HepG2 (cell line): ENCODE results near the gene INO80. TPM values are rescaled to one million over a fixed set of nuclear protein-coding genes. Genes with fewer than 3 reads are reported as not detected.

Experiments
- ATAC-seq: fragments of 200-7000 bp; cut with Tn5 transposase; 3 replicates; pipeline ENCODE4 v1.9.1; 2020; ENCODE audit warnings: mild to moderate bottlenecking, moderate library complexity
- BruUV-seq: library from RNA; stranded (reverse); fragments of 400-500 nt; replicated peaks from 2 replicates; lab custom pipeline; 2021; lab: Mats Ljungman, UMichigan
- CTCF ChIA-PET: fragments of 300-600 bp; formaldehyde crosslinking; extraction: SDS; loops from one replicate; lab custom pipeline; 2021; ENCODE audit warnings: low total read pairs, inconsistent platforms, low intra/inter-chr PET ratio; lab: Yijun Ruan, JAX
- POLR2A ChIA-PET: fragments of 350-600 bp; sonication (Branson Sonifier 250); formaldehyde crosslinking; loops from one replicate; lab custom pipeline; 2020; ENCODE audit warnings: antibody characterized with exemption, inconsistent platforms; lab: Yijun Ruan, JAX
- DNase-seq: peaks from one replicate; pipeline ENCODE4 v3.0.0-alpha.2; 2015; ENCODE audit warnings: low spot score
- FAIRE-seq: peaks from 3 replicates; lab custom pipeline; 2011; peaks lifted over from hg19 to GRCh38; lab: Jason Lieb, UNC
- H2AFZ ChIP-seq: one replicate; pipeline ENCODE4 v1.6.1; 2011; ENCODE audit warnings: low read length, inconsistent platforms
- H3K27ac ChIP-seq: fragments of 300-600 bp; 3 replicates; pipeline ENCODE4 v1.8.0; 2011; ENCODE audit warnings: mixed run types, mild to moderate bottlenecking, mixed read lengths, low read length, inconsistent platforms; ENCODE audit not compliant: insufficient read depth; ENCODE audit errors: extremely low read length
- H3K27me3 ChIP-seq, 2 experiments: fragments of 200-600 bp in 1 of 2; 2 replicates in 1 of 2; 3 replicates in 1 of 2; pipeline versions ENCODE4 v1.6.0 to v1.8.0; 2011; ENCODE audit warnings: low read length in 2 of 2, mild to moderate bottlenecking in 2 of 2, moderate library complexity in 2 of 2, inconsistent platforms in 1 of 2; ENCODE audit not compliant: insufficient read depth in 2 of 2, control insufficient read depth in 1 of 2
- H3K36me3 ChIP-seq, 2 experiments: fragments of 200-600 bp in 1 of 2; replicated peaks in 1 of 2; 2 replicates in 1 of 2; 3 replicates in 1 of 2; pipeline versions ENCODE4 v1.5.1 to v1.8.0; 2011; ENCODE audit warnings: low read length in 2 of 2, inconsistent platforms in 1 of 2; ENCODE audit not compliant: insufficient read depth in 2 of 2, control insufficient read depth in 1 of 2
- H3K4me1 ChIP-seq: 2 replicates; pipeline ENCODE4 v1.5.1; 2012; ENCODE audit warnings: low read length, inconsistent platforms; ENCODE audit not compliant: insufficient read depth
- H3K4me2 ChIP-seq: 2 replicates; pipeline ENCODE4 v1.6.0; 2011; ENCODE audit warnings: low read depth, low read length, inconsistent platforms
- H3K4me3 ChIP-seq, 3 experiments: fragments of 200-600 bp in 1 of 3; sonication (generic), shearing (Covaris generic) in 1 of 3; replicated peaks in 1 of 3; 2 replicates each; pipeline ENCODE4 v1.5.1; 2011 to 2016; ENCODE audit warnings: low read length in 3 of 3, inconsistent platforms in 2 of 3, low read depth in 2 of 3, mild to moderate bottlenecking in 2 of 3, control low read depth in 1 of 3, mixed read lengths in 1 of 3; ENCODE audit not compliant: insufficient read depth in 1 of 3
- H3K79me2 ChIP-seq: one replicate; pipeline ENCODE4 v1.6.1; 2011; ENCODE audit warnings: low read length, inconsistent platforms; ENCODE audit not compliant: insufficient read depth
- H3K9ac ChIP-seq: 2 replicates; pipeline ENCODE4 v1.6.0; 2011; ENCODE audit warnings: mild to moderate bottlenecking, low read depth, low read length, inconsistent platforms; ENCODE audit not compliant: insufficient read depth
- H3K9me3 ChIP-seq: 2 replicates; pipeline ENCODE4 v1.5.1; 2012; ENCODE audit warnings: mild to moderate bottlenecking, low read length
- H4K20me1 ChIP-seq: 2 replicates; pipeline ENCODE4 v1.6.0; 2011; ENCODE audit warnings: inconsistent platforms, mild to moderate bottlenecking, low read length, moderate library complexity; ENCODE audit not compliant: insufficient read depth
- AKAP8 ChIP-seq: sonication (generic); formaldehyde crosslinking; IDR thresholded peaks from 2 replicates; pipeline ENCODE4 v1.5.1; 2020; ENCODE audit warnings: mild to moderate bottlenecking, missing genetic modification reagents
- KDM5A ChIP-seq: fragments of 200-600 bp; sonication (generic); IDR thresholded peaks from 2 replicates; pipeline ENCODE4 v1.7.0; 2018; ENCODE audit warnings: antibody characterized with exemption, mild to moderate bottlenecking, low read length, borderline replicate concordance
- MIER3 ChIP-seq: IDR thresholded peaks from 2 replicates; pipeline ENCODE4 v1.6.1; 2016; ENCODE audit warnings: missing compliant biosample characterization, borderline replicate concordance
- MTF2 ChIP-seq: sonication (generic); formaldehyde crosslinking; IDR thresholded peaks from 2 replicates; pipeline ENCODE4 v1.5.0; 2020; ENCODE audit warnings: missing genetic modification reagents, borderline replicate concordance
- RAD21 ChIP-seq: fragments of 450-650 bp; formaldehyde crosslinking; IDR thresholded peaks from 2 replicates; pipeline ENCODE4 v1.5.0; 2020; ENCODE audit warnings: mild to moderate bottlenecking
- REST ChIP-seq, 2 experiments: IDR thresholded peaks; 2 replicates each; pipeline ENCODE4 v1.6.1; 2011 to 2012; ENCODE audit warnings: low read length in 2 of 2, borderline replicate concordance in 1 of 2, low read depth in 1 of 2, mild to moderate bottlenecking in 1 of 2, moderate library complexity in 1 of 2
- SCMH1 ChIP-seq: sonication (generic); formaldehyde crosslinking; IDR thresholded peaks from 2 replicates; pipeline ENCODE4 v1.9.0; 2021; ENCODE audit warnings: missing genetic modification reagents, mild to moderate bottlenecking, borderline replicate concordance
- ZBTB49 ChIP-seq: sonication (generic); formaldehyde crosslinking; IDR thresholded peaks from 2 replicates; pipeline ENCODE4 v1.4.0; 2020; ENCODE audit warnings: missing genetic modification reagents, borderline replicate concordance
- ZEB1 ChIP-seq: IDR thresholded peaks from 2 replicates; pipeline ENCODE4 v1.6.1; 2012; ENCODE audit warnings: mild to moderate bottlenecking, low read depth, inconsistent platforms; ENCODE audit not compliant: insufficient replicate concordance
- ZNF326 ChIP-seq: sonication (generic); formaldehyde crosslinking; IDR thresholded peaks from 2 replicates; pipeline ENCODE4 v1.4.0; 2020; ENCODE audit warnings: missing genetic modification reagents, borderline replicate concordance
- ZNF598 ChIP-seq: sonication (generic); formaldehyde crosslinking; IDR thresholded peaks from 2 replicates; pipeline ENCODE4 v1.5.1; 2020; ENCODE audit warnings: mild to moderate bottlenecking, missing genetic modification reagents, borderline replicate concordance
- ZNF709 ChIP-seq: sonication (generic); formaldehyde crosslinking; IDR thresholded peaks from 2 replicates; pipeline ENCODE4 v1.5.0; 2020; ENCODE audit warnings: mild to moderate bottlenecking, missing genetic modification reagents
- ZNF746 ChIP-seq: sonication (generic); formaldehyde crosslinking; IDR thresholded peaks from 2 replicates; pipeline ENCODE4 v1.8.0; 2022; ENCODE audit warnings: mild to moderate bottlenecking, missing genetic modification reagents
- WGBS: methylation state at CpG from one replicate; pipeline ENCODE4 v1.1.6; 2017; ENCODE audit warnings: low lambda C conversion rate; 5-methylcytosine and 5-hydroxymethylcytosine counted together
- in situ Hi-C: cut with HindIII; loops from 2 replicates; pipeline ENCODE4 v1.10.0; 2017; ENCODE audit warnings: low pct_unique_long_range_greater_than_20kb; ENCODE audit not compliant: extremely low pct_ligation_motif_present
- intact Hi-C: fragments of 100-400 bp; cut with micrococcal nuclease; formaldehyde crosslinking; loops from one replicate; pipeline ENCODE4 v1.10.0; 2022; ENCODE audit not compliant: unreplicated experiment
- polyA plus RNA-seq, 8 experiments: library from polyadenylated mRNA; depleted of rRNA in 3 of 8; stranded (reverse) in 7 of 8; unstranded in 1 of 8; fragments of >200 nt; fragmentation: Illumina TruSeq in 4 of 8; extraction: Trizol in 4 of 8; gene quantifications; 2 replicates each; pipeline versions ENCODE4 v1.2.1 to v1.2.3, GENCODE V29; 2011 to 2016; ENCODE audit warnings: low read depth in 4 of 8, missing spikeins in 1 of 8, mixed read lengths in 1 of 8; ENCODE audit not compliant: insufficient read depth in 1 of 8
- total RNA-seq, 5 experiments: library from RNA; depleted of rRNA; stranded (reverse); fragments of >200 nt; fragmentation: Illumina TruSeq; extraction: Trizol; gene quantifications; 2 replicates each; pipeline ENCODE4 v1.2.3, GENCODE V29; 2016; ENCODE audit warnings: low read depth in 1 of 5
- TF ChIP-seq, protein P1 (sequence below), 2 experiments: sonication (generic) in 1 of 2; formaldehyde crosslinking in 1 of 2; IDR thresholded peaks; 2 replicates each; pipeline versions ENCODE4 v1.4.0 to v1.6.1; 2016 to 2020; ENCODE audit warnings: borderline replicate concordance in 1 of 2, low read depth in 1 of 2, mild to moderate bottlenecking in 1 of 2, missing genetic modification reagents in 1 of 2

INO80 gene
- total and polyA plus RNA-seq, 2 of the 13 experiments (the other 11 are each of a cell fraction or from before 2014, with no cell fraction given), result 3.6 to 14.8 TPM

GRCh38 chr15:41073028-41073427, 43.1 kb downstream of the INO80 start:
- Histone ChIP-seq H3K9me3 (no peaks in the 10 kb centered on the region), H3K79me2 (no peaks in the 10 kb centered on the region), H3K9ac (no peak overlapping the region), H3K4me2 (no peak overlapping the region), H4K20me1 (no peaks in the 10 kb centered on the region), H2AFZ (no peak overlapping the region), H3K27ac (no peak overlapping the region), H3K4me3 (no peak overlapping the region), H3K27me3 (no peaks in the 10 kb centered on the region), H3K4me1 (no peaks in the 10 kb centered on the region), H3K36me3 (peaks cover 24 to 78% of the 10 kb centered on the region in 2 experiments)
- FAIRE-seq, result no peak
- no TSS peak for BruUV-seq
- no peak for ATAC-seq
- WGBS, result 100% methylated on average over 3 of the region's 3 CpGs
- in situ Hi-C loops (no loop called here), intact Hi-C loops (no loop called here)
- ChIA-PET CTCF (no interaction called here), POLR2A (interaction anchor here (0.7 kb wide), 1 partner anchor 181 kb away, joined by 3 read pairs; no protein-coding TSS in a partner anchor)
- no peak for DNase-seq
- no peak for TF ChIP-seq SCMH1 (CRISPR knock-in tag)
- TF ChIP-seq ZNF326 (CRISPR knock-in tag), result no peak
- TF ChIP-seq ZNF746 (CRISPR knock-in tag), result no peak
- TF ChIP-seq ZBTB49, result no peak
- no peak for TF ChIP-seq REST (IDR thresholded peaks at IDR 0.05; ENCODE audit: borderline replicate concordance in 1 of 2, low read depth in 1 of 2, low read length in 2 of 2)
- TF ChIP-seq ZNF598, result no peak
- no peak for TF ChIP-seq AKAP8 (CRISPR knock-in tag)
- no peak for TF ChIP-seq ZNF709
- TF ChIP-seq RAD21 (CRISPR knock-in tag), result no peak
- TF ChIP-seq MTF2, result no peak
- TF ChIP-seq ZEB1, result no peak
- no peak for TF ChIP-seq MIER3 (CRISPR knock-in tag)
- TF ChIP-seq, protein P1, sequence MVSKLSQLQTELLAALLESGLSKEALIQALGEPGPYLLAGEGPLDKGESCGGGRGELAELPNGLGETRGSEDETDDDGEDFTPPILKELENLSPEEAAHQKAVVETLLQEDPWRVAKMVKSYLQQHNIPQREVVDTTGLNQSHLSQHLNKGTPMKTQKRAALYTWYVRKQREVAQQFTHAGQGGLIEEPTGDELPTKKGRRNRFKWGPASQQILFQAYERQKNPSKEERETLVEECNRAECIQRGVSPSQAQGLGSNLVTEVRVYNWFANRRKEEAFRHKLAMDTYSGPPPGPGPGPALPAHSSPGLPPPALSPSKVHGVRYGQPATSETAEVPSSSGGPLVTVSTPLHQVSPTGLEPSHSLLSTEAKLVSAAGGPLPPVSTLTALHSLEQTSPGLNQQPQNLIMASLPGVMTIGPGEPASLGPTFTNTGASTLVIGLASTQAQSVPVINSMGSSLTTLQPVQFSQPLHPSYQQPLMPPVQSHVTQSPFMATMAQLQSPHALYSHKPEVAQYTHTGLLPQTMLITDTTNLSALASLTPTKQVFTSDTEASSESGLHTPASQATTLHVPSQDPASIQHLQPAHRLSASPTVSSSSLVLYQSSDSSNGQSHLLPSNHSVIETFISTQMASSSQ (IDR thresholded peaks at IDR 0.05; ENCODE audit: low read depth), result no peak
- TF ChIP-seq, protein P1 (CRISPR knock-in tag; IDR thresholded peaks at IDR 0.05; ENCODE audit: borderline replicate concordance), result no peak
- TF ChIP-seq KDM5A, result no peak
